Heart left ventricle (tissue), 16 donors: ENCODE measurements around the gene GLT8D1. TPM values are rescaled to one million over a fixed set of nuclear protein-coding genes. Genes with fewer than 3 reads are reported as not detected.

Experiments
- ATAC-seq, 4 donors: fragments of 200-7000 bp; cut with Tn5 transposase; one replicate each; pipeline ENCODE4 v1.9.1; 2020 to 2022; ENCODE audit warnings: moderate library complexity in 4 of 4, mild to moderate bottlenecking in 3 of 4, moderate number of reproducible peaks in 1 of 4
- DNase-seq, 5 donors: peaks; one replicate each; pipeline ENCODE4 v3.0.0-alpha.2; 2020
- H3K27ac ChIP-seq, 12 donors: fragments of 200-600 bp; sonication (generic) in 4 of 12; one replicate each; pipeline versions ENCODE4 v1.5.0 to v1.8.0; 2016 to 2022; ENCODE audit warnings: mild to moderate bottlenecking in 2 of 12
- H3K27me3 ChIP-seq, 9 donors: fragments of 200-600 bp; sonication (generic) in 2 of 9; one replicate each; pipeline versions ENCODE4 v1.5.1 to v1.8.0; 2016 to 2022; ENCODE audit warnings: mild to moderate bottlenecking in 3 of 9
- H3K36me3 ChIP-seq, 9 donors: fragments of 200-600 bp; sonication (generic) in 2 of 9; one replicate each; pipeline versions ENCODE4 v1.5.0 to v1.8.0; 2018 to 2022; ENCODE audit warnings: mild to moderate bottlenecking in 2 of 9
- H3K4me1 ChIP-seq, 12 donors: fragments of 200-600 bp; sonication (generic) in 4 of 12; one replicate each; pipeline versions ENCODE4 v1.5.0 to v1.8.0; 2016 to 2022; ENCODE audit warnings: mild to moderate bottlenecking in 3 of 12
- H3K4me3 ChIP-seq, 12 donors: fragments of 200-600 bp; sonication (generic) in 4 of 12; one replicate each; pipeline versions ENCODE4 v1.5.0 to v1.8.0; 2017 to 2022; ENCODE audit warnings: mild to moderate bottlenecking in 9 of 12, moderate library complexity in 4 of 12
- H3K9me3 ChIP-seq, 12 donors: fragments of 200-600 bp; sonication (generic) in 4 of 12; one replicate each; pipeline versions ENCODE4 v1.5.0 to v1.8.0; 2016 to 2022; ENCODE audit warnings: mild to moderate bottlenecking in 1 of 12
- POLR2A ChIP-seq, 2 donors: fragments of 450-650 bp; IDR thresholded peaks; one replicate each; pipeline ENCODE4 v1.6.1; 2017; ENCODE audit warnings: antibody characterized with exemption in 2 of 2, mild to moderate bottlenecking in 2 of 2, moderate library complexity in 2 of 2
- WGBS, 4 donors: extraction: QIAGEN DNeasy Blood & Tissue Kit in 2 of 4; methylation state at CpG; one replicate each; pipeline versions ENCODE4 v1.1.5 to v1.1.7; 2013 to 2018; 5-methylcytosine and 5-hydroxymethylcytosine counted together
- intact Hi-C, 10 donors: fragments of 100-400 bp; cut with DNase I; formaldehyde crosslinking; loops; one replicate each; pipeline versions ENCODE4 v1.11.1 to v1.14.2; 2022
- polyA plus RNA-seq, 2 donors: library from polyadenylated mRNA; stranded (reverse); fragments of 200-250 nt; gene quantifications; one replicate each; pipeline ENCODE4 v1.2.3, GENCODE V29; 2013
- total RNA-seq, 9 donors: library from RNA; depleted of rRNA in 2 of 9; stranded (reverse); fragments of >200 nt in 2 of 9; fragmentation: NEBNext Ultra II Directional in 3 of 9; extraction: Animal tissue kit (Norgen Biotek cat#: 25700) in 3 of 9; gene quantifications; one replicate each; pipeline versions ENCODE4 v1.1.0 to v1.2.4, GENCODE V29; 2016 to 2023
- TF ChIP-seq, protein P1 (sequence below), 12 donors: fragments of 200-600 bp; sonication (generic) in 4 of 12; IDR thresholded peaks; one replicate each; pipeline versions ENCODE4 v1.5.0 to v1.8.0; 2018 to 2022; ENCODE audit warnings: antibody characterized with exemption in 12 of 12, mild to moderate bottlenecking in 5 of 12
- donor health status: ischemic (EF 13 %, LVEDD 7.1; RV severe dilation, severe dysfunction).
- donor health status: healthy with polysubstance abuse.
- donor health status: DM: no; HTN: yes; CAD: no.
- donor health status: DM: no; HTN: no; CAD: no.
- donor health status: ischemic (EF 25% LVEDD 6.9; RV normal size, moderate dysfunction).
- donor health status: ischemic (EF 25% LVEDD 5.7; RV mildly dilated, moderate dysfunction).
- donor health status: healthy.
- donor health status: DM: yes; HTN: yes; CAD: no.
- donor health status: ischemic (EF 35%, LVEDD 5.7; RV mildly dilated, moderate dysfunction).
- donor health status: nonischemic (EF 11% LVEDD 7.7; RV severe dilation, severe dysfunction).
- donor health status: DM: yes; HTN: yes; CAD: no.
- donor health status: PGD.
- donor health status: ischemic (EF 29% LVEDD 5.4; RV normal size, mild dysfunction).
- donor health status: nonischemic (EF 23%, LVEDD 6.1; RV moderate dilation, normal function).

The GLT8D1 gene
- total and polyA plus RNA-seq, 11 donors: 21.7 to 39.0 (median 28.3) TPM

DNA sequence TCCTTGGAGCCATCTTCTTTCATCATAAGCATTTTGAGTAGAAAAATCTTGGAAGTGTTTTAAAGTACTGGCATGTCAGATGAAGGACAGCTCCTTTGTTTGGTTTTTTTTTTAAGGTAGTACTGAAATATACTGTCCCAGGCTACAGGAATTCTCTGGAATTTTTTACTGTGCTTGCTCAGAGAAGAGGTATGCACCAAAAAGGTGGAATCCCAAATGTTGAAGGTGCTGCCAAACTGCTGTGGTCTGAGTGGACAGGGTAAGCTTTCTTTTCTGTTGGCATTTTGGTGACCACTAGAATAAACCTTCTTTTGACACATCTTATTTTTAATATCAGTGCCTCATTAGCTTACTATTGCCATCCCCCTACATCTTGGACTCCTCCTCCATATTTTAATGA, 12.5 kb downstream of the GLT8D1 start:
- intact Hi-C loops: no loop called here
- ATAC-seq: no peak
- TF ChIP-seq POLR2A (IDR thresholded peaks at IDR 0.05): no peak
- TF ChIP-seq, protein P1, sequence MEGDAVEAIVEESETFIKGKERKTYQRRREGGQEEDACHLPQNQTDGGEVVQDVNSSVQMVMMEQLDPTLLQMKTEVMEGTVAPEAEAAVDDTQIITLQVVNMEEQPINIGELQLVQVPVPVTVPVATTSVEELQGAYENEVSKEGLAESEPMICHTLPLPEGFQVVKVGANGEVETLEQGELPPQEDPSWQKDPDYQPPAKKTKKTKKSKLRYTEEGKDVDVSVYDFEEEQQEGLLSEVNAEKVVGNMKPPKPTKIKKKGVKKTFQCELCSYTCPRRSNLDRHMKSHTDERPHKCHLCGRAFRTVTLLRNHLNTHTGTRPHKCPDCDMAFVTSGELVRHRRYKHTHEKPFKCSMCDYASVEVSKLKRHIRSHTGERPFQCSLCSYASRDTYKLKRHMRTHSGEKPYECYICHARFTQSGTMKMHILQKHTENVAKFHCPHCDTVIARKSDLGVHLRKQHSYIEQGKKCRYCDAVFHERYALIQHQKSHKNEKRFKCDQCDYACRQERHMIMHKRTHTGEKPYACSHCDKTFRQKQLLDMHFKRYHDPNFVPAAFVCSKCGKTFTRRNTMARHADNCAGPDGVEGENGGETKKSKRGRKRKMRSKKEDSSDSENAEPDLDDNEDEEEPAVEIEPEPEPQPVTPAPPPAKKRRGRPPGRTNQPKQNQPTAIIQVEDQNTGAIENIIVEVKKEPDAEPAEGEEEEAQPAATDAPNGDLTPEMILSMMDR (IDR thresholded peaks at IDR 0.05): no peak
- Histone ChIP-seq H3K36me3 (peaks cover 5 to 100% (median 100%) of the 10 kb centered on the region in 9 donors), H3K4me3 (no peak overlapping the region), H3K9me3 (no peaks in the 10 kb centered on the region), H3K27ac (no peak overlapping the region), H3K4me1 (peaks cover 0 to 2% (median 0%) of the 10 kb centered on the region in 12 donors), H3K27me3 (no peaks in the 10 kb centered on the region)
- no peak for DNase-seq

DNA sequence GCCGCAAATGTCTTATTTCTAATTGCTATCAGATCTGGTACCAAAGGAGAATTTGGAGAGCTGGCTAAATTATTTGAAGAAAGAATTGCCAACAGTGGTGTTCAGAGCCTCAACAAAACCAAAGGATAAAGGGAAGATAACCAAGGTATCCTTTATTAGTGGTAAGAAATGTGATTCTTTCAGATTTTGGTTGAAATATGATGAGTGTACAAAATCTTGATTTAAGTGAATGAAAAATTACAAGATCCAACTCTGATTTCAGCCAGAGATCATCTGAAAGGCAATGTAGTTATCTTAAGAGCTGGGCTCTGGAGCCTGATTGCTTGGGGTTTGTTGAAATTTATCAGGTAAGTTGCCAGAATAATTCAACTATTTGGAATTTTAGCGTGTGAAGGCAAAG, 15.0 kb downstream of the GLT8D1 start:
- Histone ChIP-seq H3K27ac (no peak overlapping the region), H3K36me3 (peaks cover 5 to 89% (median 86%) of the 10 kb centered on the region in 9 donors), H3K27me3 (no peaks in the 10 kb centered on the region), H3K4me1 (peaks cover 0 to 24% (median 10%) of the 10 kb centered on the region in 12 donors), H3K9me3 (no peaks in the 10 kb centered on the region), H3K4me3 (no peak overlapping the region)
- DNase-seq (no peak), ATAC-seq (no peak)
- intact Hi-C loops: no loop called here
- TF ChIP-seq, protein P1 (IDR thresholded peaks at IDR 0.05): no peak
- no peak for TF ChIP-seq POLR2A (IDR thresholded peaks at IDR 0.05)
- 89 to 96% (median 93%) methylated on average over 2 of the region's 2 CpGs for WGBS, 4 donors

DNA sequence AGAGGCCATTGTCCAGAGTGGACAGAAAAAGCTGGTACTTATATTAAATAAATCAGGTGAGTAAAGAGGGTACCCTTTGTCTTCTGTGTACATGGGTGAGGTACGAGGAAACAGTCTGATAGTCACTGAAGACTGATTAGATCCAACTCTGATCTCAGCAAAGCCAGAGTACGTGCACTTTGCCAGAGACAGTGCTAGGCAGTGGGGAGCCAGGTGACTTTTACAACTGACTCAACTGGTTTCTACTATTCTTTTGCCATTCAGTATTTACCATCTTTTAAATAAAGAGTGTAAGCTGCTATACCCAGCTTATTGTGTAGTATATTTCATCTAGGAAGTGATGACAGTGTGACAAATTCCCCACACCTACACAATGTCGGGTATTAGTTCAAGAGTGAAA, 16.4 kb downstream of the GLT8D1 start:
- peaks cover 5 to 75% (median 72%) of the 10 kb centered on the region in 9 donors for H3K36me3 ChIP-seq
- 84 to 90% (median 85%) methylated on average over 3 of the region's 3 CpGs for WGBS, 4 donors
- ATAC-seq (no peak), DNase-seq (no peak)
- no peaks in the 10 kb centered on the region for H3K9me3 ChIP-seq
- intact Hi-C loops: loop anchor here in 7 of 10 donors (5.0 to 10.0 kb wide), 4 partner anchors 207 to 234 kb away; partner anchors contain the start of genes NISCH (in 1 of the 7) and TNNC1 (in 1 of the 7)
- peaks cover 7 to 33% (median 18%) of the 10 kb centered on the region in 12 donors for H3K4me1 ChIP-seq
- H3K27me3 ChIP-seq: no peaks in the 10 kb centered on the region
- no peak for TF ChIP-seq POLR2A (IDR thresholded peaks at IDR 0.05)
- TF ChIP-seq, protein P1 (IDR thresholded peaks at IDR 0.05): no peak
- H3K27ac ChIP-seq: no peak overlapping the region
- no peak overlapping the region for H3K4me3 ChIP-seq

DNA sequence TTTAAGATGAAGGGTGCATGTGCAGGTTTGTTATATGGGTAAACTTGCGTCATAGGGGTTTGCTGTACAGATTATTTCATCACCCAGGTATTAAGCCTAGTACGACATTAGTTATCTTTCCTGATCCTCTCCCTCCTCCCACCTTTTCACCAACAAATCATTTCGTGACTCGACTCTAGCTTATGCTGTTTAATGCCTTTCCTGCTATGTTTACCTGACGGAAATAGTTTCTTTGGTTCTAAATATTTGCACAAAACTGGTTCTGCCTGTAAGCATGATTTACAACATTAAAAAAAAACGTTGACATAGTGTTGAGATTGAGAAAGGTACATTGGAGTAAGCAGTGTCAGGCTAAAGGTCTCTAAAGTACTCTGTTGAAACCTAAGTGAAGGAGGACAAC, 17.3 kb downstream of the GLT8D1 start:
- Histone ChIP-seq H3K9me3 (no peaks in the 10 kb centered on the region), H3K4me1 (peaks cover 7 to 42% (median 23%) of the 10 kb centered on the region in 12 donors), H3K27me3 (no peaks in the 10 kb centered on the region), H3K4me3 (no peak overlapping the region), H3K36me3 (peaks cover 5 to 66% (median 63%) of the 10 kb centered on the region in 9 donors), H3K27ac (no peak overlapping the region)
- 86 to 91% (median 87%) methylated on average over 6 of the region's 6 CpGs for WGBS, 4 donors
- no peak for DNase-seq
- ATAC-seq: no peak
- TF ChIP-seq, protein P1 (IDR thresholded peaks at IDR 0.05): no peak
- no peak for TF ChIP-seq POLR2A (IDR thresholded peaks at IDR 0.05)
- intact Hi-C loops: loop anchor here in 7 of 10 donors (5.0 to 10.0 kb wide), 4 partner anchors 206 to 233 kb away; partner anchors contain the start of genes NISCH (in 1 of the 7) and TNNC1 (in 1 of the 7)
